ENCODE data around the gene ZNF26.

The ZNF26 gene

GRCh38 chr12:132951649-132952048 is 34.5 kb upstream of the ZNF26 start:
- Histone ChIP-seq H3K9ac (ENCODE audit: low read length) (no peak overlapping the region), H3K4me1 (ENCODE audit: low read length) (peaks cover 10% of the 10 kb centered on the region), H3K9me3 (ENCODE audit: insufficient read depth, low read length) (peaks cover 10% of the 10 kb centered on the region; the same call in 1 of the 2 replicates), H4K20me1 (ENCODE audit: insufficient read depth, low read length) (no peaks in the 10 kb centered on the region), H3K4me3 (ENCODE audit: low read length) (no peak overlapping the region), H2AFZ (ENCODE audit: low read depth, low read length) (no peak overlapping the region), H3K27me3 (ENCODE audit: low read depth, low read length) (no peaks in the 10 kb centered on the region), H3K4me2 (ENCODE audit: low read length) (no peak overlapping the region), H3K36me3 (replicated peaks; ENCODE audit: low read depth, low read length) (peaks cover 25% of the 10 kb centered on the region), H3K79me2 (ENCODE audit: low read length) (peaks cover 58% of the 10 kb centered on the region), H3K27ac (ENCODE audit: low read length) (no peak overlapping the region)
- TF ChIP-seq CTCF (IDR thresholded peaks at IDR 0.05; ENCODE audit: low read depth, low read length) (no peak), EZH2phosphoT487 (IDR thresholded peaks at IDR 0.05; ENCODE audit: low read depth) (no peak)

DNA sequence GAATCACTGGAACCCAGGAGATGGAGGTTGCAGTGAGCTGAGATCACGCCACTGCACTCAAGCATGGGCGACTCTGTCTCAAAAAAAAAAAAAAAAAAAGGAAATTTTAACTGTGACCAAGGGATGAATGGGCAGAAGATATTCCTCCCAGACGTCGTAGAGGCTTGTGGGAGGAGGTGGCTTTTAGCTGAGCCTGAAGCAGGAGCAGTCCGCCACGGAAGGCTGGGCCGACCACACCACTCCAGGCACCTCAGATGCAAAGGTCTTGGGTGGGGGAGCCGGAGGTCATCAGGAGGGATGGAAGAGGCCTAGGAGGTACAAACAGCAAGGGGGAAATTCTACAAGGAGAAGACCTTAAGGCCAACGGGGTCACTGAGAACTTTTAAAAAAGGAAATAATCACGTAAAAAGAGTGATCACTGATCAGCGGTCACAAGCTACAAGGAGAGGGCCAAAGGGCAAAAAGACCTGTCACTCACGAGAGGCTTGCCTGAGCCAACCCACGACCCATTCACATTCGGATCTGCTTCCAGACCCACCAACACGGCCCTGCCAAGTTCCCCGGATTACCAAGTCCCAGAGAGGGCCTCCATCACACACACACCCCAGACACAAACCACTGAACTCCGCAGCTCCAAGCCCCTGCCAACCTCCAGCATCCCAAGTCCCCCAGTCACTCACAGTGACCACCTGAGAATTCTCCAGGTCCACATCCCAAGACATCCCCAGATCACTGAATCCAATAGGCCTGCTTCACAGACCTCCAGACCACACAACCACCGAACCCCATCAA is 33.6 kb upstream of the ZNF26 start:
- Histone ChIP-seq H3K27me3 (ENCODE audit: low read depth, low read length) (no peaks in the 10 kb centered on the region), H3K36me3 (replicated peaks; ENCODE audit: low read depth, low read length) (peaks cover 25% of the 10 kb centered on the region), H2AFZ (ENCODE audit: low read depth, low read length) (no peak overlapping the region), H4K20me1 (ENCODE audit: insufficient read depth, low read length) (no peaks in the 10 kb centered on the region), H3K4me2 (ENCODE audit: low read length) (no peak overlapping the region), H3K27ac (ENCODE audit: low read length) (no peak overlapping the region), H3K9ac (ENCODE audit: low read length) (no peak overlapping the region), H3K4me1 (ENCODE audit: low read length) (peaks cover 10% of the 10 kb centered on the region), H3K4me3 (ENCODE audit: low read length) (no peak overlapping the region), H3K79me2 (ENCODE audit: low read length) (peaks cover 62% of the 10 kb centered on the region), H3K9me3 (ENCODE audit: insufficient read depth, low read length) (peaks cover 10% of the 10 kb centered on the region; the same call in 1 of the 2 replicates)
- TF ChIP-seq EZH2phosphoT487 (IDR thresholded peaks at IDR 0.05; ENCODE audit: low read depth) (no peak), CTCF (IDR thresholded peaks at IDR 0.05; ENCODE audit: low read depth, low read length) (no peak)

GRCh38 chr12:132953163-132953425 is 33.1 kb upstream of the ZNF26 start:
- Histone ChIP-seq H3K9ac (ENCODE audit: low read length) (no peak overlapping the region), H3K79me2 (ENCODE audit: low read length) (peaks cover 62% of the 10 kb centered on the region), H3K4me2 (ENCODE audit: low read length) (no peak overlapping the region), H3K27me3 (ENCODE audit: low read depth, low read length) (no peaks in the 10 kb centered on the region), H3K27ac (ENCODE audit: low read length) (no peak overlapping the region), H3K4me3 (ENCODE audit: low read length) (no peak overlapping the region), H3K36me3 (replicated peaks; ENCODE audit: low read depth, low read length) (peaks cover 25% of the 10 kb centered on the region), H3K9me3 (ENCODE audit: insufficient read depth, low read length) (peaks cover 10% of the 10 kb centered on the region; the same call in 1 of the 2 replicates), H4K20me1 (ENCODE audit: insufficient read depth, low read length) (no peaks in the 10 kb centered on the region), H3K4me1 (ENCODE audit: low read length) (peaks cover 10% of the 10 kb centered on the region), H2AFZ (ENCODE audit: low read depth, low read length) (no peak overlapping the region)
- TF ChIP-seq EZH2phosphoT487 (IDR thresholded peaks at IDR 0.05; ENCODE audit: low read depth) = no peak
- no peak for TF ChIP-seq CTCF (IDR thresholded peaks at IDR 0.05; ENCODE audit: low read depth, low read length)

GRCh38 chr12:132953771-132954170 is 32.4 kb upstream of the ZNF26 start:
- Histone ChIP-seq H2AFZ (ENCODE audit: low read depth, low read length) (no peak overlapping the region), H3K36me3 (replicated peaks; ENCODE audit: low read depth, low read length) (peaks cover 25% of the 10 kb centered on the region), H3K4me3 (ENCODE audit: low read length) (no peak overlapping the region), H3K4me1 (ENCODE audit: low read length) (peaks cover 10% of the 10 kb centered on the region), H4K20me1 (ENCODE audit: insufficient read depth, low read length) (no peaks in the 10 kb centered on the region), H3K9me3 (ENCODE audit: insufficient read depth, low read length) (peaks cover 10% of the 10 kb centered on the region; the same call in 1 of the 2 replicates), H3K27me3 (ENCODE audit: low read depth, low read length) (no peaks in the 10 kb centered on the region), H3K27ac (ENCODE audit: low read length) (no peak overlapping the region), H3K4me2 (ENCODE audit: low read length) (no peak overlapping the region), H3K9ac (ENCODE audit: low read length) (no peak overlapping the region), H3K79me2 (ENCODE audit: low read length) (peaks cover 62% of the 10 kb centered on the region)
- TF ChIP-seq EZH2phosphoT487 (IDR thresholded peaks at IDR 0.05; ENCODE audit: low read depth) (no peak), CTCF (IDR thresholded peaks at IDR 0.05; ENCODE audit: low read depth, low read length) (no peak)
